Rectal smooth muscle tissue (tissue), 1 donor: ENCODE data around the gene TMEM87A.

Experiments used
- H3K27ac ChIP-seq: one replicate; pipeline ENCODE4 v1.7.0; 2013; ENCODE audit warnings: low read depth, low read length, inconsistent platforms
- H3K27me3 ChIP-seq: one replicate; pipeline ENCODE4 v1.7.0; 2013; ENCODE audit warnings: low read length; ENCODE audit not compliant: control insufficient read depth, insufficient read depth
- H3K36me3 ChIP-seq: one replicate; pipeline ENCODE4 v1.7.0; 2013; ENCODE audit warnings: low read length; ENCODE audit not compliant: control insufficient read depth, insufficient read depth
- H3K4me1 ChIP-seq: one replicate; pipeline ENCODE4 v1.7.0; 2013; ENCODE audit warnings: low read length; ENCODE audit not compliant: control insufficient read depth, insufficient read depth
- H3K4me3 ChIP-seq: one replicate; pipeline ENCODE4 v1.7.0; 2013; ENCODE audit warnings: low read length
- H3K9ac ChIP-seq: one replicate; pipeline ENCODE4 v1.7.0; 2013; ENCODE audit warnings: low read length

The TMEM87A gene

DNA sequence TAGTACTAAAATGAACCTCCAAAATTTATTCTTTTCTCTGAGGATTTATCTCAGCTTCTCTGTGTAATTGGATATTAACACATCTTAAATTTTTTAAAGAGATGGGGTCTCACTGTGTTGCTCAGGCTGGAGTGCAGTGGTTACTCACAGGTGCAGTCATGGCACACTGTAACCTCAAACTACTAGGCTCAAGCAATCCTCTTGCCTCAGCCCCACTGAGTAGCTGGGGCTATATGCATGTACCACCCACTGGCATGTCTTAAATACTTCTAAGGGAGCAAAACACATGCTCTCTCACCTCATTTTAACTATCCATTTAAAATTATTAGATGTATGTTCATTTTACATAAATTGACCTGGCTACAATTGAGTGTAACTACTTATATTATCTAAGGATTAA is 11.3 kb upstream of the TMEM87A start:
- Histone ChIP-seq H3K27me3 (no peaks in the 10 kb centered on the region), H3K36me3 (peaks cover 13% of the 10 kb centered on the region), H3K9ac (no peak overlapping the region), H3K4me3 (no peak overlapping the region), H3K27ac (no peak overlapping the region), H3K4me1 (no peaks in the 10 kb centered on the region)

DNA sequence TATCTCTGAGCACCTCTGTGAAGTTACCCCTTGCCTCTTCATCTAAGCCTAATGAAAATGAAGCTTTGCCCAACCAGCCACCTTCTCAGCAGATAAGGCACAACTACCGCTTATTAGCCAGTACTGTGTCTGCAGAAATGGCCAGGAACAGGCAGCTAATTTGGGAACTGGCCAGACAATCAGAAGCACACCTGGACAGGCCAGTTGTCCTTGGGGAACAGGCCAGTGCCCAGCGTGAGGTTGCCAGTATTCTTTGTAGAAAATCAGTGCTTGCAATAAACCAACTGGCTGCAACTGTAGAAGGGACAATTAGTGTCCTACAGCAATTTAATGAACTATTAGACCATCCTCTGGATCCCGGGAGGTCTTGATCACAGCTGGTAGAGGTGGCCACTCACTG is 10.4 kb upstream of the TMEM87A start:
- Histone ChIP-seq H3K27me3 (no peaks in the 10 kb centered on the region), H3K4me1 (no peaks in the 10 kb centered on the region), H3K4me3 (no peak overlapping the region), H3K36me3 (peaks cover 14% of the 10 kb centered on the region), H3K9ac (no peak overlapping the region), H3K27ac (no peak overlapping the region)

DNA sequence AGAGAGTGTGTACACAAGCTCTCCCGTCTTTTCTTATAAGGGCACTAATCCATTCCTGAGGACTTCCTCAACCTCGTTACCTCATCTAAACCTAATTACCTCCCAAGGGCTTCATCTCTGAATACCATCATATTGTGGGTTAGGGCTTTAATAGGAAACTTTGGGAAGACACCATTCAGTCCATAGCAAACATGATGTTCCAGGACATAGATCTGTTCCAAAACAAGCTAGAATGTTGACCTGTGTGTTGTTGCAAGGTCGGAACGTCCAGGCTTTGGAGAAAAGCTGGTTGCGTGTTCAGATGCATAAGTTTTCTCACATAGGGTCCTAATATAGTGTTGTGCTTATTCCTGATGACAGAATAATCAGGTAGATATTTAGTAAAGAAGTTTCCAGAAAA is 9.7 kb upstream of the TMEM87A start:
- H3K4me3 ChIP-seq: no peak overlapping the region
- no peaks in the 10 kb centered on the region for H3K4me1 ChIP-seq
- no peak overlapping the region for H3K9ac ChIP-seq
- H3K27me3 ChIP-seq: no peaks in the 10 kb centered on the region
- H3K36me3 ChIP-seq: peaks cover 12% of the 10 kb centered on the region
- H3K27ac ChIP-seq: no peak overlapping the region

DNA sequence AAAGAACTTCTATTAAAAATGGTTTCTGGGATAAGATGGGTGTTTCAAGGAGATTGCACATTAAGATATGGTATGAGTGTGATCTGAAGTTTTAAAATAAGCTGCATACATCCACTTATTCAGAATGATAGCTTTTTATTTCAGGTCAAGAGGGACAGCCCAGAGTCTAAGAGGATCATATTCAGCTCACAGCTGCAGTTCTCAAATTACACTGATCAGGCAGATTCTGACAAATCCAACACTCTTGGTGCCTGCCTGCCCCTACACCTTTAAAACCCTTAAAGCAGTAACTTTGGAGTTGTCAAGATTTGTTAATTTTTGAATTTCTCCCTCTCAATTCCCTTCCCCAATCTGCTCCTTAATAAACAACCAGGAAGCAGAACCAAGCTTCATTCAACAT is 9.1 kb upstream of the TMEM87A start:
- H3K27ac ChIP-seq: no peak overlapping the region
- no peaks in the 10 kb centered on the region for H3K4me1 ChIP-seq
- no peak overlapping the region for H3K4me3 ChIP-seq
- H3K9ac ChIP-seq: no peak overlapping the region
- H3K36me3 ChIP-seq: peaks cover 8% of the 10 kb centered on the region
- H3K27me3 ChIP-seq: no peaks in the 10 kb centered on the region

DNA sequence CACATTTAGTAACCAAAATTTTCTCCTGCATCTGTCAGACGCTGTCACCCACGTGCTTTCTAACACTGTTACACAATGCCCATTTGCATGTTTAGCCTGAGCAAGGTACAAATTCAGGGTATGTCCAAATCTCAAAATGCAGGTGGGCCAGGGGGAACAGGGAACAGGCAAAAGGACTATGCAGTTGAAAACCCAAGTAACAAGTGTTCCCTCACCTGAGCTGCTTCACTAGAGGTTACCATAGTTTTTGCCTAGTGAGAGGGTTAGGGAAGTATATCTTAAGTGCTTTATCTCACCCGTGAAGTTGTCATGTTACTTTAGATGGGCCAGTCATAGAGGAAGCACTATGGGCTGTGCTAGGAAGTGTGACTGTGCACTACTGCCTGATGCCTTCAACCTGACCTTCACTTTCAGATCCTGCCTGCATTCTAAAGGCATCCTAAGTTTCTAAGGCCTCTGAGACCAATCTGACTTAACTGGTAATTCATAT is 6.0 kb upstream of the TMEM87A start:
- Histone ChIP-seq H3K27ac (no peak overlapping the region), H3K36me3 (peaks cover 8% of the 10 kb centered on the region), H3K4me1 (peaks cover 15% of the 10 kb centered on the region), H3K9ac (no peak overlapping the region), H3K27me3 (no peaks in the 10 kb centered on the region), H3K4me3 (no peak overlapping the region)

DNA sequence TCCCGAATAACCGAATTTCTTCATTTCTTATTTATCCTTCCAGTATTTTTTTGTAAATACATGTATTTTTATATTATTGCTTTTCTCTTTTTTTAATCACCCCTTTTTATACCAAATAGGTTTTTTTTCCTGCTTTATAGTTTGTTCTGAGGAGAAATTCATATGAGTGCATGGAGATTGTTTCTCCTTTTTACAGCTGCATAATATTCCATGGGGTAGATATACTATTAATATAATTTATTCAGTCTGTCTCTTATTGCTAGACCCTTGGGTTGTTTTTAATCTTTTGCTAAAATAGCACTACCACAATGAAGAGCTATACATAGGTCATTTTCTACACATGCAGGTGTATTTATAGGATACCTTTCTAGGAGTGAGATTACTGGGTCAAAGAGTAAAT is 3.5 kb upstream of the TMEM87A start:
- Histone ChIP-seq H3K36me3 (peaks cover 8% of the 10 kb centered on the region), H3K9ac (no peak overlapping the region), H3K27ac (no peak overlapping the region), H3K4me1 (peaks cover 15% of the 10 kb centered on the region), H3K4me3 (no peak overlapping the region), H3K27me3 (no peaks in the 10 kb centered on the region)

DNA sequence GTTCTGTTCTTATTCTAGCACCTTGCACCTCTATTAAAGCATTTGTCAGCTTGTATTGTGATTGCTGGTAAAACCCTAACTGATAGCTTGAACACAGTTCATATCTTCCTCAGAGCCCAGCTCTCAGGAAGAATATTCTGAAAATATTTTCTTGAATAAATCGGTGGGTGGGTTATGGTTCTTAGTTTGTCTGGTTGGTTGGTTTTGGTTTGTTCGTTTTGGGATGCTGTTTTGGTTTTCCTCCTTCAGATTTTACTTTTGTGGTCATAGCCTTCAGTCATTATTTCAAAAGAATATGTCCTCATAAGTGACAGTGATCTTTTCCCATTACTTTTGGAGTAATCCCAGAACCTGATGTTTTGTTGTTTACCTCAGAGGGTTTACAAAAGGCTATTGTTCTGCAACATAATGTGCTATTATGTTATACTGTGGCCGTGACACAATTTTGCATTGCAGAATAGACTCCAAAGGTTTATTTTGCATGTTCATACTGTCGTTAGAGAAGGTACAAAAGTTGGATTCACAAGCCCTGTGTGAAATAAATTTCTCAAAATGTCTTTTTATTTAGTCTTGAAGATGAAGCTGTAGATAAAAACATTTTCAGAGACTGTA is 2.7 kb upstream of the TMEM87A start:
- H3K27me3 ChIP-seq: no peaks in the 10 kb centered on the region
- H3K9ac ChIP-seq: no peak overlapping the region
- peak overlapping the region; percentile 100 for H3K4me3 ChIP-seq
- peaks cover 18% of the 10 kb centered on the region for H3K4me1 ChIP-seq
- H3K36me3 ChIP-seq: peaks cover 4% of the 10 kb centered on the region
- peak overlapping the region; percentile 45 for H3K27ac ChIP-seq

DNA sequence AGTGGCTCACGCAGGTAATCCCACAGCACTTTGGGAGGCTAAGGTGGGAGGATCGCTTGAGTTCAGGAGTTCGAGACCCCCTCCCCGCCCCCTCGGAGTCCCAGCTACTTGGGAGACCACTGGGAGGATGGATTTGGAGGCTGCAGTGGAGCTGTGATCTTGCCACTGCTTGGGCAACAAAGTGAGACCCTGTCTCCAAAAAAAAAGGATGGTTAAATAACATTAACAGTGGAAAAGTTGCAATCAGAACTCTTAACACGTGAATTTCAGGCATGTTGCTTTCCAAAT is 1.4 kb upstream of the TMEM87A start:
- Histone ChIP-seq H3K27ac (peak overlapping the region; percentile 97), H3K36me3 (peaks cover 3% of the 10 kb centered on the region), H3K27me3 (no peaks in the 10 kb centered on the region), H3K9ac (peak overlapping the region; percentile 88), H3K4me3 (peak overlapping the region; percentile 100), H3K4me1 (peaks cover 18% of the 10 kb centered on the region)

DNA sequence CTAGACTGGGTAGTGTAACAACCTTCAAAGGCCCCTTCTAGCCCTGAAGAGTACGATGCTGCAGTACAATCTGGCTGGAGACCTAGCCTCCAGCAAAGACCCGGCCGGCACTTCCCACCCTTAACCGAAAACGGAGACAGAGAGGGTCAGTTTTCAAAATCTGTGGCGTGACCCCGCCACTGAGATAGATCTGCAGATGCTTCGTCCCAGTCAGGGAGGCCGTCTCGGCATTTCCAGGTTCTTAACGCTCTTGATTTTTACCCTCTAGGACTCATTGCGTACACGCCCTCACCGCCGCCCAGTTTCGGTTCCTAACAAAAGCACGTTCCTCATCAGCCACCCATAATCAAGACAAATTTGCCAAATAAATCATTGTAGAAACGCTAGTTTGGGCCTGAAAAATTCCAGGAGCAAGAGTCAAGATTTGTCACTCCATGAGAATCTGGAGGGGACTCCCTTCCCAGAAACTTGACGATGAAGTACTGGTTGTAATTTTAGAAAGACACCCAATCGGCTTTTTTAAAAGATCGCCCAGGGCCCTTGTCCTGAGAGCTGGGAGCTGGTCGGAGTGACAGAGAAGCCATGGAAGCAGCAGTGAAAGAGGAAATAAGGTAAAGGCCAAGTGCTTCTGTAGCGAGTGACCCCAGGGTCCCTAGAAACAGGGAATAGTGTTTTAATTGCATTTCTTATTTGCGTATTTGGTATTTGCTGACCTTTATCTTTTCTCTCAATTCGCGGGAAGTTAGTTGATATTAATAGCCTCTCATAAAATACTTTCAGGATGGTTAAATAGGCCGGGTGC is 868 bp upstream of the TMEM87A start:
- H3K4me3 ChIP-seq: peak overlapping the region; percentile 100
- H3K9ac ChIP-seq: peak overlapping the region; percentile 88
- H3K4me1 ChIP-seq: peaks cover 18% of the 10 kb centered on the region

DNA sequence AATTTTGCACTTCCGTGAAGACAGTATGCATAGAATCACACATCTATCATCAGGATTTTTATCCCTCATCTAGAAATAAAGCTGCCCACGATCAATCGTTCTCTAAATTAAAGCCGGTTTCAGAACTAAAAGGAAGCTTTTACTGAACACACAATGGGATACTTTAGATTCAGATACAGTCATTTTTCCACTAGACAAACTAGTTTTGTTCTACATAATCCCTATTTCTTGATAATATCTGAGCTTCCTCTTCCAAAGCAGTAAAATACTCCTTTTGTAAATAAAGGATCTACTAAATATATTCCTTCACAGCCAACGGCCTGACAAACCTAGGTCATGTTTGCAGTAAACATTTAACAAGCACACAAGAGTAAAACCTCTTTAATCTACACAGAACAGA is 2.2 kb downstream of the TMEM87A start:
- no peak overlapping the region for H3K9ac ChIP-seq
- H3K36me3 ChIP-seq: peaks cover 8% of the 10 kb centered on the region
- H3K27ac ChIP-seq: peak overlapping the region; percentile 1
- H3K4me1 ChIP-seq: peaks cover 15% of the 10 kb centered on the region
- H3K27me3 ChIP-seq: no peaks in the 10 kb centered on the region
- peak overlapping the region; percentile 1 for H3K4me3 ChIP-seq

More for the DNA sequence above, 868 bp upstream of the TMEM87A start:
- Histone ChIP-seq H3K27ac (peak overlapping the region; percentile 97), H3K36me3 (no peaks in the 10 kb centered on the region), H3K27me3 (no peaks in the 10 kb centered on the region)

DNA sequence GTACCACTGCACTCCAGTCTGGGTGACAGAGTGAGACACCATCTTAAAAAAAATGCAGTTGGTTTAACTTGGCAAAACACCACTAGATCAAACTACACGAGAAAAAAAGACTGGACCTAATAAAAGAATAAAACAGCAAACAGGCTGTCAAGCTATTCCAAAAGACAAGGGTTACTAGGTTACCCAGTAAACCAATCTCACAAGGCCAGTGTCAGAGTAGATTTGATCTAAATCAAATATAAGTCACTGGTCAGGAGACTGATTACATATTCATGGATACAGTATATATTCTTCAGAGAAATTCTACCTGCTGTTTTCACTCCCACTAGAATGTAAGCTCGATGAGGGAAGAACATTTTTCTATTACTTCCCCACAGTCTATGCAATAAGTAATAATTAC is 2.7 kb downstream of the TMEM87A start:
- H3K9ac ChIP-seq: no peak overlapping the region
- H3K27me3 ChIP-seq: no peaks in the 10 kb centered on the region
- peaks cover 12% of the 10 kb centered on the region for H3K36me3 ChIP-seq
- H3K4me1 ChIP-seq: peaks cover 11% of the 10 kb centered on the region
- H3K4me3 ChIP-seq: no peak overlapping the region
- no peak overlapping the region for H3K27ac ChIP-seq

DNA sequence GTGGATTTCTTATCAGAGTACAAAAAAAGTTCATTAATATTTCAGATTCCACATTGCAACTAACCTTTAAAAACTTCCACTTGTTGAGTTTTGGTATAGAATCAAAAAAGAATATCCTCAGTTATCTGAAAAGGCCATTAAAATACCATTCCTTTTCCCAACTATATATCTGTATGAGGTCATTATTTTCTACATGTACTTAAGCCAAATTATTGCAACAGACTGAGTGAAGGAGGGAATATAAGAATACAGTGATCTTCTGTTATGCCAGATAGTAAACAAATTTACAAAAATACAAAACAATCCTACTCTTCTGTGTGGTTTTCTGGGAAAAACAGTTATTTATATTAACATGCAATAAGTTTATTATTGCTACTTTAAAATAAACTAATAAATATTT is 5.9 kb downstream of the TMEM87A start:
- Histone ChIP-seq H3K36me3 (peaks cover 24% of the 10 kb centered on the region), H3K27me3 (no peaks in the 10 kb centered on the region), H3K4me3 (no peak overlapping the region), H3K27ac (no peak overlapping the region), H3K4me1 (peaks cover 4% of the 10 kb centered on the region), H3K9ac (no peak overlapping the region)

DNA sequence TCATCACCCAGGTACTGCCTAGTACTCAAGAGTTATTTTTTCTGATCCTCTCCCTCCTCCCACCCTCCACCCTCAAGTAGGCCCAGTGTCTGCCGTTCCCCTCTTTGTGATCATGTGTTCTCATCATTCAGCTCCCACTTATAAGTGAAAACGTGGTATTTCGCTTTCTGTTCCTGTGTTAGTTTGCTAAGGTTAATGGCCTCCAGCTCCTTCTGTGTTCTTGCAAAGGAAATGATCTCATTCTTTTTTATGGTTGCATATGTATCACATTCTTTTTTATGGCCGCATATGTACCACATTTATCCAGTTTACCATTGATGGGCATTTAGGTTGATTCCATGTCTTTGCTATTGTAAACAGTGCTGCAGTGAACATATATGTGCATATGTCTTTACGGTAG is 8.4 kb downstream of the TMEM87A start:
- H3K9ac ChIP-seq: no peak overlapping the region
- H3K36me3 ChIP-seq: peaks cover 35% of the 10 kb centered on the region
- H3K27me3 ChIP-seq: no peaks in the 10 kb centered on the region
- H3K27ac ChIP-seq: no peak overlapping the region
- H3K4me1 ChIP-seq: no peaks in the 10 kb centered on the region
- no peak overlapping the region for H3K4me3 ChIP-seq
